NT2/D1 (cell line): ENCODE data around the gene KDM4B.

Source experiments
- SUZ12 ChIP-seq: IDR thresholded peaks from 2 replicates; pipeline ENCODE4 v1.6.1; 2011; ENCODE audit not compliant: insufficient read length, insufficient read depth; ENCODE audit errors: extremely low read depth
- YY1 ChIP-seq: IDR thresholded peaks from 2 replicates; pipeline ENCODE4 v1.6.1; 2011; ENCODE audit not compliant: insufficient read length, insufficient read depth

- TF ChIP-seq SUZ12 (no peak), YY1 (no peak)
These were observed 153.9 kb downstream of the KDM4B start for GRCh38 chr19:5122671-5123409.
